Caco-2 (cell line): ENCODE data around the gene PLEKHA1. TPM values are rescaled to one million over a fixed set of nuclear protein-coding genes. Genes with fewer than 3 reads are reported as not detected.

Source experiments
- BruUV-seq: library from RNA; stranded (reverse); fragments of 400-500 nt; replicated peaks from 2 replicates; lab custom pipeline; 2021; lab: Mats Ljungman, UMichigan
- CTCF ChIA-PET: fragments of 300-600 bp; sonication (Branson Sonifier 250); formaldehyde crosslinking; loops from one replicate; lab custom pipeline; 2022; ENCODE audit warnings: antibody characterized with exemption; lab: Charles Lee
- POLR2A ChIA-PET: fragments of 300-600 bp; sonication (Branson Sonifier 250); formaldehyde crosslinking; loops from one replicate; lab custom pipeline; 2022; ENCODE audit warnings: antibody characterized with exemption; lab: Charles Lee
- DNase-seq, 2 experiments: peaks; one replicate each; pipeline versions ENCODE4 v3.0.0 to v3.0.0-alpha.2; 2020 to 2022
- H3K27me3 ChIP-seq: replicated peaks from 2 replicates; pipeline ENCODE4 v1.6.0; 2011; ENCODE audit warnings: low read length; ENCODE audit not compliant: control insufficient read depth, insufficient read depth
- H3K36me3 ChIP-seq: 2 replicates; pipeline ENCODE4 v1.5.1; 2011; ENCODE audit warnings: low read length; ENCODE audit not compliant: control insufficient read depth, insufficient read depth
- H3K4me1 ChIP-seq: fragments of 250-450 bp; sonication (Bioruptor Pico); 2 replicates; pipeline ENCODE4 v1.5.1; 2020; ENCODE audit warnings: mild to moderate bottlenecking
- H3K4me3 ChIP-seq: 2 replicates; pipeline ENCODE4 v1.5.1; 2011; ENCODE audit warnings: low read depth, mild to moderate bottlenecking, control low read depth, low read length
- H3K9me3 ChIP-seq: fragments of 250-450 bp; sonication (Bioruptor Pico); 2 replicates; pipeline ENCODE4 v1.5.1; 2020; ENCODE audit warnings: mild to moderate bottlenecking, moderate library complexity
- H3K27ac Mint-ChIP-seq: one replicate; pipeline ENCODE4 v1.8.0; 2022; ENCODE audit warnings: mixed read lengths; ENCODE audit not compliant: unreplicated experiment
- H3K27me3 Mint-ChIP-seq: one replicate; pipeline ENCODE4 v1.8.0; 2022; ENCODE audit warnings: mixed read lengths; ENCODE audit not compliant: insufficient read depth, unreplicated experiment
- H3K36me3 Mint-ChIP-seq: one replicate; pipeline ENCODE4 v1.8.0; 2022; ENCODE audit warnings: mild to moderate bottlenecking, mixed read lengths; ENCODE audit not compliant: insufficient read depth, unreplicated experiment
- H3K4me1 Mint-ChIP-seq: one replicate; pipeline ENCODE4 v1.8.0; 2022; ENCODE audit warnings: low read depth, mixed read lengths; ENCODE audit not compliant: unreplicated experiment
- H3K4me3 Mint-ChIP-seq: one replicate; pipeline ENCODE4 v1.8.0; 2022; ENCODE audit warnings: mild to moderate bottlenecking, moderate library complexity, mixed read lengths; ENCODE audit not compliant: unreplicated experiment
- H3K9me3 Mint-ChIP-seq: one replicate; pipeline ENCODE4 v1.8.0; 2022; ENCODE audit warnings: mixed read lengths; ENCODE audit not compliant: unreplicated experiment
- CTCF ChIP-seq, 2 experiments: fragments of 200-600 bp in 1 of 2; IDR thresholded peaks; 1 replicate in 1 of 2; 2 replicates in 1 of 2; pipeline versions ENCODE4 v1.5.1 to v1.8.0; 2011 to 2022; ENCODE audit warnings: antibody characterized with exemption in 1 of 2, control low read depth in 1 of 2, inconsistent platforms in 1 of 2, low read depth in 1 of 2, low read length in 1 of 2, mild to moderate bottlenecking in 1 of 2, moderate library complexity in 1 of 2; ENCODE audit not compliant: insufficient read depth in 1 of 2, severe bottlenecking in 1 of 2, unreplicated experiment in 1 of 2
- intact Hi-C: fragments of 100-400 bp; cut with micrococcal nuclease; formaldehyde crosslinking; loops from one replicate; pipeline ENCODE4 v1.10.0; 2022; ENCODE audit not compliant: unreplicated experiment
- total RNA-seq: library from RNA; stranded (reverse); gene quantifications from 2 replicates; pipeline ENCODE4 v1.2.3, GENCODE V29; 2022

The PLEKHA1 gene
- total RNA-seq, 1 experiment from 2014 or later, result 48.4 TPM

GRCh38 chr10:122380703-122381102 lies 6.2 kb downstream of the PLEKHA1 start:
- Mint-ChIP-seq H3K27me3 (no peaks in the 10 kb centered on the region), H3K9me3 (no peaks in the 10 kb centered on the region), H3K4me3 (no peak overlapping the region), H3K36me3 (no peaks in the 10 kb centered on the region), H3K27ac (no peak overlapping the region), H3K4me1 (peaks cover 18% of the 10 kb centered on the region)
- ChIA-PET CTCF (no interaction called here), POLR2A (no interaction called here)
- H3K36me3 ChIP-seq, result peaks cover 2% of the 10 kb centered on the region; the same call in 1 of the 2 replicates
- no peak for TF ChIP-seq CTCF (IDR thresholded peaks at IDR 0.05; ENCODE audit: insufficient read depth in 1 of 2, low read depth in 1 of 2, low read length in 1 of 2, severe bottlenecking in 1 of 2, unreplicated experiment in 1 of 2)
- BruUV-seq, result no TSS peak
- intact Hi-C loops, result no loop called here
- no peak for DNase-seq
- H3K4me1 ChIP-seq, result no peaks in the 10 kb centered on the region
- no peaks in the 10 kb centered on the region for H3K27me3 ChIP-seq
- H3K9me3 ChIP-seq, result no peaks in the 10 kb centered on the region
- no peak overlapping the region for H3K4me3 ChIP-seq

GRCh38 chr10:122381680-122382079 lies 7.2 kb downstream of the PLEKHA1 start:
- no peak for DNase-seq
- H3K9me3 ChIP-seq, result no peaks in the 10 kb centered on the region
- no peaks in the 10 kb centered on the region for H3K4me1 ChIP-seq
- ChIA-PET CTCF (no interaction called here), POLR2A (no interaction called here)
- peaks cover 24% of the 10 kb centered on the region for H3K4me1 Mint-ChIP-seq
- H3K4me3 ChIP-seq, result no peak overlapping the region
- H3K36me3 ChIP-seq, result peaks cover 2% of the 10 kb centered on the region; the same call in 1 of the 2 replicates
- no peak for TF ChIP-seq CTCF (IDR thresholded peaks at IDR 0.05; ENCODE audit: insufficient read depth in 1 of 2, low read depth in 1 of 2, low read length in 1 of 2, severe bottlenecking in 1 of 2, unreplicated experiment in 1 of 2)
- H3K27ac Mint-ChIP-seq, result no peak overlapping the region
- intact Hi-C loops, result no loop called here
- BruUV-seq, result no TSS peak
- no peak overlapping the region for H3K4me3 Mint-ChIP-seq
- no peaks in the 10 kb centered on the region for H3K27me3 ChIP-seq
- no peaks in the 10 kb centered on the region for H3K36me3 Mint-ChIP-seq
- H3K27me3 Mint-ChIP-seq, result no peaks in the 10 kb centered on the region
- no peaks in the 10 kb centered on the region for H3K9me3 Mint-ChIP-seq

- no TSS peak for BruUV-seq
- TF ChIP-seq CTCF (IDR thresholded peaks at IDR 0.05; ENCODE audit: insufficient read depth in 1 of 2, low read depth in 1 of 2, low read length in 1 of 2, severe bottlenecking in 1 of 2, unreplicated experiment in 1 of 2), result no peak
- Histone ChIP-seq H3K9me3 (no peaks in the 10 kb centered on the region), H3K36me3 (no peaks in the 10 kb centered on the region; the same call in 1 of the 2 replicates), H3K4me1 (no peaks in the 10 kb centered on the region), H3K27me3 (no peaks in the 10 kb centered on the region), H3K4me3 (no peak overlapping the region)
- intact Hi-C loops, result no loop called here
- no peaks in the 10 kb centered on the region for H3K27me3 Mint-ChIP-seq
- H3K27ac Mint-ChIP-seq, result no peak overlapping the region
- no peak overlapping the region for H3K4me3 Mint-ChIP-seq
- DNase-seq, result no peak
- CTCF ChIA-PET, result no interaction called here
- peaks cover 7% of the 10 kb centered on the region for H3K4me1 Mint-ChIP-seq
- POLR2A ChIA-PET, result no interaction called here
- H3K9me3 Mint-ChIP-seq, result no peaks in the 10 kb centered on the region
- peaks cover 8% of the 10 kb centered on the region for H3K36me3 Mint-ChIP-seq
Observed at GRCh38 chr10:122386514-122386913, 12.0 kb downstream of the PLEKHA1 start.
